Activated CD4-positive, alpha-beta T cell treated with anti-CD3 and anti-CD28 coated beads for 48 hours (primary cell): ENCODE results near the gene LRRC8B.
"Not testable (repeated sequence)": the region's sequence is repeated elsewhere in the genome, so short reads cannot be mapped to it uniquely, and the experiment has no call there.

Experiments
- DNase-seq: peaks from one replicate; pipeline ENCODE4 v3.0.0-alpha.2; 2020

Gene LRRC8B

GRCh38 chr1:89587729-89588161, 63.1 kb downstream of the LRRC8B start:
- no peak for DNase-seq

- no peak for DNase-seq
Measured at GRCh38 chr1:89588480-89588879, 63.9 kb downstream of the LRRC8B start.

GRCh38 chr1:89589515-89589914, 64.9 kb downstream of the LRRC8B start:
- no peak for DNase-seq

- DNase-seq, result no peak
Measured at GRCh38 chr1:89590341-89591080, 65.9 kb downstream of the LRRC8B start.

- DNase-seq, result not testable (repeated sequence)
Measured at GRCh38 chr1:89592861-89593302, 68.3 kb downstream of the LRRC8B start.

GRCh38 chr1:89594096-89594740, 69.6 kb downstream of the LRRC8B start:
- DNase-seq, result no peak

- DNase-seq, result no peak
Measured at GRCh38 chr1:89596698-89597097, 72.1 kb downstream of the LRRC8B start.

GRCh38 chr1:89598450-89599331, 74.1 kb downstream of the LRRC8B start:
- no peak for DNase-seq

GRCh38 chr1:89599332-89599630, 74.7 kb downstream of the LRRC8B start:
- no peak for DNase-seq

- no peak for DNase-seq
Measured at GRCh38 chr1:89600451-89601224, 76.0 kb downstream of the LRRC8B start.

GRCh38 chr1:89602871-89603404, 78.3 kb downstream of the LRRC8B start:
- DNase-seq, result peak; percentile 49

- peak; percentile 75 for DNase-seq
Measured at GRCh38 chr1:89603651-89604413, 79.2 kb downstream of the LRRC8B start.

GRCh38 chr1:89604414-89604735, 79.7 kb downstream of the LRRC8B start:
- peak; percentile 56 for DNase-seq

GRCh38 chr1:89605692-89606091, 81.1 kb downstream of the LRRC8B start:
- DNase-seq, result no peak

- no peak for DNase-seq
Measured at GRCh38 chr1:89606227-89606980, 81.8 kb downstream of the LRRC8B start.

- peak; percentile 46 for DNase-seq
Measured at GRCh38 chr1:89607156-89607555, 82.5 kb downstream of the LRRC8B start.

GRCh38 chr1:89607586-89608318, 83.1 kb downstream of the LRRC8B start:
- DNase-seq, result no peak

- peak; percentile 82 for DNase-seq
Measured at GRCh38 chr1:89608319-89608983, 83.8 kb downstream of the LRRC8B start.

- peak; percentile 81 for DNase-seq
Measured at GRCh38 chr1:89608984-89609725, 84.5 kb downstream of the LRRC8B start.
